Aorta (tissue), 5 donors: ENCODE results near the gene CCDC57. TPM values are rescaled to one million over a fixed set of nuclear protein-coding genes. Genes with fewer than 3 reads are reported as not detected.

ENCODE experiments used
- ATAC-seq: fragments of 200-7000 bp; cut with Tn5 transposase; one replicate; pipeline ENCODE4 v1.9.1; 2022; ENCODE audit warnings: moderate library complexity; ENCODE audit not compliant: low FRiP score
- DNase-seq, 2 donors: peaks; one replicate each; pipeline ENCODE4 v3.0.0-alpha.2; 2020
- H3K27ac ChIP-seq, 2 donors: one replicate each; pipeline ENCODE4 v1.5.1; 2013; ENCODE audit warnings: low read length in 2 of 2, mild to moderate bottlenecking in 2 of 2, moderate library complexity in 2 of 2, control low read depth in 1 of 2, inconsistent platforms in 1 of 2, low read depth in 1 of 2
- H3K27me3 ChIP-seq, 2 donors: one replicate each; pipeline ENCODE4 v1.6.1; 2013; ENCODE audit warnings: control low read depth in 1 of 2, low read length in 1 of 2, mild to moderate bottlenecking in 1 of 2, moderate library complexity in 1 of 2; ENCODE audit not compliant: insufficient read depth in 2 of 2, control insufficient read depth in 1 of 2
- H3K36me3 ChIP-seq, 2 donors: one replicate each; pipeline ENCODE4 v1.6.1; 2013; ENCODE audit warnings: control low read depth in 1 of 2, low read length in 1 of 2, mild to moderate bottlenecking in 1 of 2; ENCODE audit not compliant: insufficient read depth in 2 of 2, control insufficient read depth in 1 of 2
- H3K4me1 ChIP-seq, 2 donors: one replicate each; pipeline ENCODE4 v1.6.1; 2013; ENCODE audit warnings: low read length in 2 of 2, control low read depth in 1 of 2, mild to moderate bottlenecking in 1 of 2, moderate library complexity in 1 of 2; ENCODE audit not compliant: insufficient read depth in 2 of 2, control insufficient read depth in 1 of 2
- H3K4me3 ChIP-seq, 2 donors: one replicate each; pipeline ENCODE4 v1.5.1; 2013; ENCODE audit warnings: low read length in 2 of 2, control low read depth in 1 of 2, mild to moderate bottlenecking in 1 of 2
- H3K9me3 ChIP-seq: one replicate; pipeline ENCODE4 v1.6.1; 2013; ENCODE audit warnings: mild to moderate bottlenecking, low read length; ENCODE audit not compliant: control insufficient read depth
- WGBS, 2 donors: extraction: QIAGEN DNeasy Blood & Tissue Kit; methylation state at CpG; one replicate each; pipeline ENCODE4 v1.1.7; 2013; 5-methylcytosine and 5-hydroxymethylcytosine counted together
- intact Hi-C, 2 donors: fragments of 100-400 bp; cut with DNase I; formaldehyde crosslinking; loops; one replicate each; pipeline versions ENCODE4 v1.14.2 to v1.15.0; 2022
- polyA plus RNA-seq, 2 donors: library from polyadenylated mRNA; stranded (reverse); fragments of 200-250 nt; gene quantifications; one replicate each; pipeline ENCODE4 v1.2.3, GENCODE V29; 2013
- total RNA-seq, 2 donors: library from RNA; stranded (reverse); fragmentation: NEBNext Ultra II Directional; extraction: Animal tissue kit (Norgen Biotek cat#: 25700); gene quantifications; one replicate each; pipeline ENCODE4 v1.2.1, GENCODE V29; 2021
- donor health status: healthy with polysubstance abuse.
- donor health status: Bipolar disorder and iron deficiency.
- donor health status: DM: no; HTN: no; CAD: no.
- donor health status: DM: no; HTN: no; CAD: no.
- donor health status: DM: yes; HTN: yes; CAD: no.

Gene CCDC57
- total and polyA plus RNA-seq, 4 donors: 17.8 to 145 (median 42.3) TPM

DNA sequence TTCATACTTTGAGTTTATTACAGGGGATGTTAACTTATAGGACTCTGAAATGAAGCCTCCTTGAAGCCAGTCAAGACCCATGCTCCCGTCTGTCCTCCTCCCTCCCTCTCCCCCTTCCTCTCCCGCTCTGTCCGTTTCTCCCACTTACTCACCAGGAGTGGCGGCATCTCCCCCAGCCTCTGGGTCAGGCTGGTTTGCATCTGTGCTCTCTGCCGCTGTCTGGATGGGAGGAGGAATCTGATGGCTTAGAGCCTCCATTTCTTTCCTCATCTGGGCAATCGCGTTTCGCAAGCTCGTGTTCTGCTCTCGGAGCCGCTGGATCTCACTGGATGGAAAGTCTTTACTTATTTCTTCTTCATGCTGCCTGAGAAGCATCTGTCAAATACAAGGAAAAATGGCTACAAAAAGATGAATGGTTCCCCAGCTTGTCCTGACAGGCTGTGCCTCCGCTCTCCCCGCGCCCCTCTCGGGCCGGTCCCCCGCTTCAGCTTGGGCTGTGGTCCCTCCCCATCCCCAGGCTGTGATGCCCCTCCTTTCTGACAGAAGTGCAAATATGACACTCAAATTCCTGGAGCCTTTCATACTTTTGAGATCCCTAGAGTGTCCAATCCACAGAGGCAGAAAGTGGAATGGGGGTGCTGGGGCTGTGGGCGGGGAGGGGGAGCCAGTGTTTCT, 40.0 kb downstream of the CCDC57 start:
- DNase-seq (no peak), ATAC-seq (no peak)
- Histone ChIP-seq H3K4me3 (no peak overlapping the region), H3K27ac (no peak overlapping the region), H3K36me3 (peaks cover 0 to 3% of the 10 kb centered on the region in 2 donors), H3K9me3 (no peaks in the 10 kb centered on the region), H3K4me1 (no peaks in the 10 kb centered on the region), H3K27me3 (no peaks in the 10 kb centered on the region)
- WGBS, 2 donors: 91 to 93% methylated on average over 18 of the region's 18 CpGs
- intact Hi-C loops: no loop called here

- WGBS, 2 donors: 90 to 92% methylated on average over 14 of the region's 14 CpGs
- Histone ChIP-seq H3K9me3 (no peaks in the 10 kb centered on the region), H3K27ac (no peak overlapping the region), H3K4me3 (no peak overlapping the region), H3K27me3 (no peaks in the 10 kb centered on the region), H3K36me3 (peaks cover 0 to 3% of the 10 kb centered on the region in 2 donors), H3K4me1 (no peaks in the 10 kb centered on the region)
- no peak for ATAC-seq
- intact Hi-C loops: no loop called here
- DNase-seq: peak in 1 of 2 donors; percentile 42
These were observed 40.8 kb downstream of the CCDC57 start for GRCh38 chr17:82171750-82172375.

GRCh38 chr17:82170412-82170961, 42.2 kb downstream of the CCDC57 start:
- Histone ChIP-seq H3K4me1 (no peaks in the 10 kb centered on the region), H3K36me3 (peaks cover 0 to 3% of the 10 kb centered on the region in 2 donors), H3K27me3 (no peaks in the 10 kb centered on the region), H3K27ac (no peak overlapping the region), H3K4me3 (no peak overlapping the region), H3K9me3 (no peaks in the 10 kb centered on the region)
- intact Hi-C loops: no loop called here
- ATAC-seq (no peak), DNase-seq (peak in 1 of 2 donors; percentile 88)
- WGBS, 2 donors: 84 to 86% methylated on average over 19 of the region's 19 CpGs

GRCh38 chr17:82168568-82168967, 44.1 kb downstream of the CCDC57 start:
- ATAC-seq: no peak
- Histone ChIP-seq H3K9me3 (no peaks in the 10 kb centered on the region), H3K36me3 (peaks cover 0 to 2% of the 10 kb centered on the region in 2 donors), H3K27ac (no peak overlapping the region), H3K4me3 (no peak overlapping the region), H3K4me1 (no peaks in the 10 kb centered on the region), H3K27me3 (no peaks in the 10 kb centered on the region)
- intact Hi-C loops: no loop called here
- 93 to 94% methylated on average over 6 of the region's 6 CpGs for WGBS, 2 donors
- DNase-seq: no peak

- ATAC-seq: no peak
- no peaks in the 10 kb centered on the region for H3K27me3 ChIP-seq
- no peaks in the 10 kb centered on the region for H3K4me1 ChIP-seq
- intact Hi-C loops: no loop called here
- no peak overlapping the region for H3K4me3 ChIP-seq
- DNase-seq: no peak
- no peak overlapping the region for H3K27ac ChIP-seq
- H3K36me3 ChIP-seq: peaks cover 0 to 2% of the 10 kb centered on the region in 2 donors
- no peaks in the 10 kb centered on the region for H3K9me3 ChIP-seq
- WGBS, 2 donors: 96 to 97% methylated on average over 5 of the region's 5 CpGs
These were observed 45.6 kb downstream of the CCDC57 start for GRCh38 chr17:82167028-82167427.

DNA sequence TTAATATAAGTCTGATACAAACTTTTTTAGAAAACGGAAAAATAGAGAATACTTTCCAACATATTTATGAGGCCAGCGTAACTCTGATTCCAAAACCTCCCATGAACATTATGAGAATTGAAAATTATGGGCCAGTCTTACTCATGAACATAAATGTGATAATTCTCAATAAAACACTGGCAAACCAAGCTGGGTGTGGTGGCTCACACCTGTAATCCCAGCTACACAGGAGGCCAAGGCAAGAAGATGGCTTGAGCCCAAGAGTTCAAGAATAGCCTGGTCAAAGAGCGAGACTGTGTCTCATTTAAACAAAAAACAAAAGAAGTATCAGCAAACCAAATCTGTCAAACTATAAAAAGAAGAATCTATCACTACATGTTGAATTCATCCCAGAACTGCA, 47.8 kb downstream of the CCDC57 start:
- DNase-seq (no peak), ATAC-seq (no peak)
- Histone ChIP-seq H3K36me3 (no peaks in the 10 kb centered on the region), H3K27ac (no peak overlapping the region), H3K9me3 (no peaks in the 10 kb centered on the region), H3K27me3 (no peaks in the 10 kb centered on the region), H3K4me3 (no peak overlapping the region), H3K4me1 (no peaks in the 10 kb centered on the region)
- intact Hi-C loops: no loop called here
- 96 to 97% methylated on average over 3 of the region's 3 CpGs for WGBS, 2 donors

- Histone ChIP-seq H3K4me1 (no peaks in the 10 kb centered on the region), H3K27ac (no peak overlapping the region), H3K9me3 (no peaks in the 10 kb centered on the region), H3K27me3 (no peaks in the 10 kb centered on the region), H3K36me3 (no peaks in the 10 kb centered on the region), H3K4me3 (no peak overlapping the region)
- intact Hi-C loops: no loop called here
- DNase-seq: no peak
- no peak for ATAC-seq
- 87 to 88% methylated on average over 8 of the region's 8 CpGs for WGBS, 2 donors
These were observed 51.4 kb downstream of the CCDC57 start for GRCh38 chr17:82161216-82161615.

DNA sequence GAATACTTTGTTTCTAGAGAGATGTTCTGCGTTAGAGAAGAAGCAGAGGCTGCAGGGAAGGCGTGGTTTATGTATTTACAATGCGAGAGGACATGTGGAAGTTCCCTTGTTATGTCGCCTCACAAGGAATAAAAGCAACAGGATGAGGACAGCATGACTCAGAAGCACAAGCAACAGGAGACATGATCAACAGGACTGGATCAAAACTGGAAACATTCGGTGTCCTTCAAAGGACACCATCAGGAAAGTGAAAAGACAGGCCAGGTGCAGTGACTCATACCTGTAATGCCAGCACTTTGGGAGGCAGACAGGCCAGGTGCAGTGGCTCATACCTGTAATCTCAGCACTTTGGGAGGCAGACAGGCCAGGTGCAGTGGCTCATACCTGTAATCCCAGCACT, 52.6 kb downstream of the CCDC57 start:
- Histone ChIP-seq H3K4me3 (no peak overlapping the region), H3K36me3 (no peaks in the 10 kb centered on the region), H3K4me1 (no peaks in the 10 kb centered on the region), H3K9me3 (no peaks in the 10 kb centered on the region), H3K27ac (no peak overlapping the region), H3K27me3 (no peaks in the 10 kb centered on the region)
- DNase-seq: no peak
- no peak for ATAC-seq
- 74 to 77% methylated on average over 5 of the region's 5 CpGs for WGBS, 2 donors
- intact Hi-C loops: no loop called here

- no peak overlapping the region for H3K27ac ChIP-seq
- no peaks in the 10 kb centered on the region for H3K9me3 ChIP-seq
- no peaks in the 10 kb centered on the region for H3K27me3 ChIP-seq
- H3K4me3 ChIP-seq: no peak overlapping the region
- DNase-seq (no peak), ATAC-seq (no peak)
- no peaks in the 10 kb centered on the region for H3K36me3 ChIP-seq
- no peaks in the 10 kb centered on the region for H3K4me1 ChIP-seq
- intact Hi-C loops: loop anchor here (10.0 kb wide), 1 partner anchor 204 kb away; no protein-coding TSS in a partner anchor
- WGBS, 2 donors: 88 to 89% methylated on average over 10 of the region's 10 CpGs
These were observed 53.8 kb downstream of the CCDC57 start for GRCh38 chr17:82158825-82159224.
